GM04503 (cell line): ENCODE results near the gene BRD1.
"Not testable (repeated sequence)": the region's sequence is repeated elsewhere in the genome, so short reads cannot be mapped to it uniquely, and the experiment has no call there.

ENCODE experiments used
- DNase-seq: peaks from one replicate; pipeline ENCODE4 v3.0.0-alpha.2; 2012; ENCODE audit warnings: low read depth

BRD1 gene

DNA sequence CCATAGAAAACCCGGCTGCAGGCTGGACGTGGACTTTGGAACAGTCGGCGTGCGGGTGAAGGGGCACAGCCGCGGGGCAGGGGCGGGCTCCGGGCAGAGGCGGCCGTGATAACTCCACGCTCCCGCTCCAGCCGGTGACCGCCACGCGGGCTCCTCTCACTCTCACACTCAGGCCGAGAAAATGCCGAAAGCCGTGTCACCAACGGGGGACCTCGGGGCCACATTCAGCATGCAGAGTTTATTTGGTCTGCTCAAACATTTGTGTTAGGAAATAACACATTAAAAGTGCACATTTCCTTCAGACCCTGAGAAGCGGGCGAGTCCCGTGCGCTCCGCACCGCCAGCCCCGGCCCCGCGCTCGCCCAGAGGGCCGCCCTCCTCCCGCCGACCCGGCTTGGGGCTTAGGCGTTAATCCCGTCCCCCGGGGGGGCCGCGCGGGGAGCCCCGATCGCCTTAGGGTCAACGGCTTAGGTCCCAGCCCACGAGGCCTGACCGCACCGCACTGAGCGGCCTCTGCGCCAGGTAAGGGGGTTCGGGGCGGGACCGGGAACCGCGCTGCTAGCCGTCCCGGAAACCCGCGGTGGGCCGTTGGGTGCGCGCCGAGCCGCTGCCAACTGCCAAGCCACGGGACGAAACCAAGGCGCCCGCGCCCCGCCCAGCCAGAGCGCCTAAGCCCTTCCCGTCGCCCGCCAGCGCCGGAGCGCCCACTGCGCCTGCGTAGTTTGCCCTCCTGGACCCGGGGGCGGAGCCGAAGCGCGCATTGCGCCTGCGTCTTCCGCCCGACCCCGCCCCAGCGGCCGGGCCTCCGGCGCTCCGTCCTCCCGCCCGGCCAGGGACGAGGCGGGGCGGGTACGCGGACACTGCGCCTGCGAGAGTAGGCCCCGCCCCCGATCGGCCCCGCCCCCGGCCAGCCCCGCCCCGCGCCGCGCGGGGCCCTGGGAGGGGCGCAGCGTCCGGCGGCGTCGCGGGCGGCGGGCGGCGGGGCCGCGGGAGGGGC lies 25.5 kb upstream of the BRD1 start, which contains the start of gene ZBED4:
Gene ZBED4, plus strand, starts transcription at position 947 of the 997 bp plus-strand sequence. CDS start 29,819 bp downstream, outside the sequence.
- peak; percentile 67 for DNase-seq

DNA sequence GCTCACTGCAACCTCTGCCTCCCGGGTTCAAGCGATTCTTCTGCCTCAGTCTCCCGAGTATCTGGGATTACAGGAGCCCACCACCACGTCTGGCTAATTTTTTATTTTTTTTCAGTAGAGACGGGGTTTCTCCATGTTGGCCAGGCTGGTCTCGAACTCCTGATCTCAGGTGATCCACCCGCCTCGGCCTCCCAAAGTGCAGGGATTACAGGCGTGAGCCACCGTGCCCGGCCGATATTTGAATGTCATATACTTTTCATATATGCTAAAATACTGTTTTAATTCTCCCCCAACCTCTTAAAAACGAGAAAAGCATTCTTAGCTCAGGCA lies 24.9 kb upstream of the BRD1 start:
- not testable (repeated sequence) for DNase-seq

- DNase-seq: no peak
Measured at GRCh38 chr22:49850959-49851802, 23.5 kb upstream of the BRD1 start.

DNA sequence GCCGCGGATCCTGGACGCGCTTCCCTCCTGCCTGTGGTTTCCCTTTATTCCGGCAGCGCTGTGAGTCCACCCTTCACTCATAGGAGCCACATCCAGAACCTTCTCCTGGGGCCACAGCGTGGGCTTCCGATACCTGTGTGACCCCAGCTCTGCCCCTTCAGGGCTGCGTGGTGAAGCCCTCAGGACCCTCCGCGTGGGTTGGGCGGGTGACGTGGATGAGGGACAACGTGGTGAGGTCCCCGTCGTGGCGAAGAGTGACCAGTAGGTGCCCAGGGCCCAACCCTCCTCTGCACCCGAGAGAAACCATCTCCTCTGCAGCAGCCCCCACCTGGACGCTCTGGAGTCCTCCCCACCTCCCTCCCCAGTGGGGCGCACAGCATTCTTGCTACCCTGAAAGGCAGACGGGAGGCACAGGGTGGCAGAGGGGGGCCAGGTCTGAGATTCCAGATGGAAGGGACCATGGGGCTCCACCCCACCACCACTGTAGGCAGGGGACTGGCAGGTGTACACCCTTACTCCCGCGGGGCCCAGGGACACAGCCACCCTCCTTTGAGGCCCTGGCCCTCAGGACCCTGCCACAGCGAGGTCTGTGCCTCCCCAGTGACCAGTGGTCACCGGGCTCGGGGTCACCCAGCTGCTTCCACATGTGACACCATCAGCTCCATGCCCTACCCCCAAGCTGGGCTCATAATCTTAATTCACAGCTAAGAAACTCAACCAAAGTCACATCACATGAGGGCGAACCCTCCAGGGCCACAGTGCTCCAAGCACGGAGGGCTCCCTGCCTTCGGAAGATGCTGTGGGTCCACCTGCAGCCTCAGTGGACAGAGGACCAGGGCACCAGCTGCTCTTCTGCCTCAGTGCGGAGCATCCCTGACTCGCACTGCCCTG lies 22.6 kb upstream of the BRD1 start:
- DNase-seq: no peak

- DNase-seq: no peak
Measured at GRCh38 chr22:49849161-49850020, 21.7 kb upstream of the BRD1 start.

- no peak for DNase-seq
Measured at GRCh38 chr22:49848690-49849160, 21.1 kb upstream of the BRD1 start.

- DNase-seq: no peak
Measured at GRCh38 chr22:49847751-49848689, 20.3 kb upstream of the BRD1 start.

GRCh38 chr22:49845666-49846459 lies 18.2 kb upstream of the BRD1 start:
- no peak for DNase-seq

- no peak for DNase-seq
Measured at GRCh38 chr22:49845241-49845640, 17.6 kb upstream of the BRD1 start.

- no peak for DNase-seq
Measured at GRCh38 chr22:49838771-49839717, 11.4 kb upstream of the BRD1 start.

DNA sequence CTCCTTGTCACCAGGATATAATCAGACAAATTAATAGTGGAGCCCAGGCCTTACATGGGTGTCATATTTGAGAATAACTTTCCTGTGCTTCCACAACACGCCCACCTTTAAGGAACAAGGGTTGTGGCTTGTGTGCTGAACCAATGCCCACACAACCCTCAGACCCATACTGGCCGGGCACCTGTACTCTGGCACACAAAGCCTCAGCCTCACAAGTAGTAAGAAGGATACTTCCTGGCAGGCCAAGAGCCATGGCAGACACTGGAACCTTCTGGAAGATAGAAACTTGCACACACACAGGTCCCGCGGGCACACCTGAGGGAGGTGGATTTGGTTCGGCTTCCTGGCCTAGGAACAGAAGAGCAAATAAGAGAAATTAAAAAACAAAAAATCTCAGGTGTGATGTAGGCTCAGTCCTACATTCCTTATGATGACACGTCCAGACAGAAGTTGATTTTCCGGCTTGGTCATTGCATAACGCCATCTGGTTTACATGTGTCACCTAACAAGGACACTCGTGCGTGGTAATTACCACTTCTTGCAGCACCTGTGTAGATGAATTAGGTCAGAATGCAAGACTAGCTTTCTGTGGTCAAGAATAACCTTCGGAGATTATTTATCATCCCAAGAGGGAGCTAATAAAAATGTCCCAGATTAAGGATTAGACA lies 5.8 kb upstream of the BRD1 start:
- no peak for DNase-seq

GRCh38 chr22:49829044-49829853 lies 1.6 kb upstream of the BRD1 start:
- DNase-seq: no peak

DNA sequence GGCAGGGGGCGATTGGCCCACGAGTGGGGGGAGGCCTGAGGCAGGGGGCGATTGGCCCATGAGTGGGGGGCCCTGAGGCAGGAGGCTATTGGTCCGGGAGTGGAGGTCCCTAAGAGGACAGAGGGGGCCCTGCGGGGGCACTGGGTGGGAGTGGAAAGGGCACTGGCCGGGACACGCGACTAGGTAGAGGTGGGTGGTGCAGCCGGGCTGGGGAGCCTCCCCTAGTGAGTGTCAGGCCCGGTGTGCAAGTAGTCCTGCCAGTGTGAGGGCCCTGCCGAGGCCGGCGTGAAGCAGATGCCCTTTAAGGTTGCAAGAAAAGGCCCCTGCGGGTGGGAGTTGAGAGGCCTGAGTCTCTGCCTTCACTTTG lies 909 bp upstream of the BRD1 start:
- DNase-seq: no peak

GRCh38 chr22:49827271-49827852 lies 311 bp downstream of the BRD1 start:
- DNase-seq: no peak

- no peak for DNase-seq
Measured at GRCh38 chr22:49826603-49827270, 936 bp downstream of the BRD1 start.
